Measurements from ENCODE around the gene MSRB3.

GRCh38 chr12:65275627-65276026 lies 2.9 kb upstream of the MSRB3 start:
- TF ChIP-seq CTCF (conservative IDR thresholded peaks at IDR 0.05; ENCODE audit: low read depth, low read length) (no peak), EZH2phosphoT487 (IDR thresholded peaks at IDR 0.05; ENCODE audit: borderline replicate concordance, low read length) (no peak)

All from PC-3 (cell line).